Colonic mucosa (tissue), 4 donors: ENCODE results near the gene SH3GL3. TPM values are rescaled to one million over a fixed set of nuclear protein-coding genes. Genes with fewer than 3 reads are reported as not detected.

ENCODE experiments used
- DNase-seq: peaks from one replicate; pipeline ENCODE4 v3.0.0-alpha.2; 2020
- H3K27ac ChIP-seq: fragments of 200-600 bp; one replicate; pipeline ENCODE4 v1.8.0; 2021
- H3K27me3 ChIP-seq: fragments of 200-600 bp; one replicate; pipeline ENCODE4 v1.8.0; 2021
- H3K36me3 ChIP-seq: fragments of 200-600 bp; one replicate; pipeline ENCODE4 v1.8.0; 2021
- H3K4me1 ChIP-seq: fragments of 200-600 bp; one replicate; pipeline ENCODE4 v1.8.0; 2021; ENCODE audit warnings: mild to moderate bottlenecking
- H3K4me3 ChIP-seq: fragments of 200-600 bp; one replicate; pipeline ENCODE4 v1.8.0; 2021
- H3K9ac ChIP-seq, 2 donors: one replicate each; pipeline ENCODE4 v1.7.0; 2013; ENCODE audit warnings: control low read depth in 2 of 2, low read depth in 2 of 2, low read length in 2 of 2
- H3K9me3 ChIP-seq: fragments of 200-600 bp; one replicate; pipeline ENCODE4 v1.8.0; 2021
- intact Hi-C: fragments of 100-400 bp; cut with DNase I; formaldehyde crosslinking; loops from one replicate; pipeline ENCODE4 v1.14.1; 2022
- total RNA-seq, 2 donors: library from RNA; stranded (reverse); fragmentation: NEBNext Ultra II Directional in 1 of 2; extraction: Animal tissue kit (Norgen Biotek cat#: 25700) in 1 of 2; gene quantifications; one replicate each; pipeline ENCODE4 v1.2.1, GENCODE V29; 2021
- TF ChIP-seq, protein P1 (sequence below): fragments of 200-600 bp; IDR thresholded peaks from one replicate; pipeline ENCODE4 v1.8.0; 2022; ENCODE audit warnings: antibody characterized with exemption, mild to moderate bottlenecking
- donor health status: healthy.
- donor health status: DM: no; HTN: no; CAD: no.
- donor health status: DM: no; HTN: no; CAD: no.

Gene SH3GL3
- total RNA-seq, 2 donors from 2014 or later: not detected

DNA sequence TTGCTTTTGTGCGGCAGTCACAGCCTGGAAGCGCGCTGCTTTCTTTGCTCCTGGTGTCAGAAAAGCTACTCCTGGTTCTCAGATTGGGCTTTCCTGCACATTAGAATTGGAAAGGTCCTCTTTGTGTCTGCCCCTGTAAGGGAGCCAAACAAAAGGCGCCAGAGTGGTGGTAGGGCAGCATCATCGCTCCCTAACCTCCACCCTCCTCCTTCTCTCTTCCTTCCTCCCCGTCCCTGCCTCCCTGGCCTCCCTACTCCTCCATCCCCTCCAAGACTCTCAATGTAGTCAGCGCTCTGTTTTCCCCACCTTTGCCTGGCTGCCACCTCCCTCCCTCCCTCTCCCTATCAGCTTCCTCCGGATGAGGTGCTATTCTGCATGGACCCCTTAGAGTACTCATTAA is 65.3 kb downstream of the SH3GL3 start:
- H3K4me1 ChIP-seq: no peaks in the 10 kb centered on the region
- H3K27me3 ChIP-seq: no peaks in the 10 kb centered on the region
- H3K27ac ChIP-seq: no peak overlapping the region
- H3K36me3 ChIP-seq: no peaks in the 10 kb centered on the region
- H3K4me3 ChIP-seq: no peak overlapping the region
- TF ChIP-seq, protein P1, sequence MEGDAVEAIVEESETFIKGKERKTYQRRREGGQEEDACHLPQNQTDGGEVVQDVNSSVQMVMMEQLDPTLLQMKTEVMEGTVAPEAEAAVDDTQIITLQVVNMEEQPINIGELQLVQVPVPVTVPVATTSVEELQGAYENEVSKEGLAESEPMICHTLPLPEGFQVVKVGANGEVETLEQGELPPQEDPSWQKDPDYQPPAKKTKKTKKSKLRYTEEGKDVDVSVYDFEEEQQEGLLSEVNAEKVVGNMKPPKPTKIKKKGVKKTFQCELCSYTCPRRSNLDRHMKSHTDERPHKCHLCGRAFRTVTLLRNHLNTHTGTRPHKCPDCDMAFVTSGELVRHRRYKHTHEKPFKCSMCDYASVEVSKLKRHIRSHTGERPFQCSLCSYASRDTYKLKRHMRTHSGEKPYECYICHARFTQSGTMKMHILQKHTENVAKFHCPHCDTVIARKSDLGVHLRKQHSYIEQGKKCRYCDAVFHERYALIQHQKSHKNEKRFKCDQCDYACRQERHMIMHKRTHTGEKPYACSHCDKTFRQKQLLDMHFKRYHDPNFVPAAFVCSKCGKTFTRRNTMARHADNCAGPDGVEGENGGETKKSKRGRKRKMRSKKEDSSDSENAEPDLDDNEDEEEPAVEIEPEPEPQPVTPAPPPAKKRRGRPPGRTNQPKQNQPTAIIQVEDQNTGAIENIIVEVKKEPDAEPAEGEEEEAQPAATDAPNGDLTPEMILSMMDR: no peak
- no peak overlapping the region for H3K9ac ChIP-seq
- intact Hi-C loops: no loop called here
- DNase-seq: no peak
- no peaks in the 10 kb centered on the region for H3K9me3 ChIP-seq

DNA sequence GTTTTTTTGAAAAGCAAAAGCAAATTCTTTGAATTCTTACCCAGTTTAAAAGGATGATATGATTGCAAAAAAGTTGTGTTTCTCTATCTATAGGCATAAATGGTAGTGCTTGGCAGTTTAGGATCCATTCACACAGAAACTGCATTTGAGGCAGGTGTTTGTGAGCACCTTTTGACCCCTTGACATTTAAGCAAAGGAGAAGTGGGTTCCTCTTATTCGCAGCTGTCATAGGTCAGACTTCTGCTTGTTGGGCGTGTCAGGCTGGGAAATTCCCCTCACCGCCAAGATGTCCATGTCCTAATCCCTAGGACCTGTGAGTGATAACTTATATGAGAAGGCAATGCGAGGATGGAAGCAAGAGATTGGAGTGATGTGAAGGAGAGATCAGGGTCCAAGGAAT is 67.4 kb downstream of the SH3GL3 start:
- no peak overlapping the region for H3K9ac ChIP-seq
- H3K27ac ChIP-seq: no peak overlapping the region
- intact Hi-C loops: no loop called here
- no peak overlapping the region for H3K4me3 ChIP-seq
- H3K27me3 ChIP-seq: no peaks in the 10 kb centered on the region
- no peaks in the 10 kb centered on the region for H3K4me1 ChIP-seq
- H3K36me3 ChIP-seq: no peaks in the 10 kb centered on the region
- DNase-seq: no peak
- TF ChIP-seq, protein P1: no peak
- no peaks in the 10 kb centered on the region for H3K9me3 ChIP-seq

DNA sequence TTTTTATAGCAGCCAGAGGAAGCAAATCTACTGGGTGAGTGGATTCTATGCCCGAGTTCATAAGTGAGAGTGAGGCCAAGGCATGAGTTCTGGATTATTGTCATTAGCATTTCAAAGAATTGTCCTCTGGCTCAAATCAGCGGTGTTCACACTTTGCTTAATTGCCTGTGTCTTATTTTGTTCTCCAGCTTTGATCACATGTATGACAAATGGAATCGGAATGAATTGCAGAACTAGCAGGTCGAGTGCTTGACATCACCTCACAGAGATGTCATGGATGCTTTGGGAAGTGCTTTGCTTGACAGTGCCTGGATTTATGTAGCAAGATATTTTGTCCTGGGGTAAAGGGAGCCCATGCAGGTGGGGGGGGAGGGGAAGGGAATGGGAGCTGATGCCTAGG is 68.0 kb downstream of the SH3GL3 start:
- intact Hi-C loops: no loop called here
- Histone ChIP-seq H3K36me3 (no peaks in the 10 kb centered on the region), H3K4me3 (no peak overlapping the region), H3K27me3 (no peaks in the 10 kb centered on the region), H3K27ac (no peak overlapping the region), H3K9me3 (no peaks in the 10 kb centered on the region), H3K4me1 (no peaks in the 10 kb centered on the region), H3K9ac (no peak overlapping the region)
- TF ChIP-seq, protein P1: no peak
- no peak for DNase-seq

DNA sequence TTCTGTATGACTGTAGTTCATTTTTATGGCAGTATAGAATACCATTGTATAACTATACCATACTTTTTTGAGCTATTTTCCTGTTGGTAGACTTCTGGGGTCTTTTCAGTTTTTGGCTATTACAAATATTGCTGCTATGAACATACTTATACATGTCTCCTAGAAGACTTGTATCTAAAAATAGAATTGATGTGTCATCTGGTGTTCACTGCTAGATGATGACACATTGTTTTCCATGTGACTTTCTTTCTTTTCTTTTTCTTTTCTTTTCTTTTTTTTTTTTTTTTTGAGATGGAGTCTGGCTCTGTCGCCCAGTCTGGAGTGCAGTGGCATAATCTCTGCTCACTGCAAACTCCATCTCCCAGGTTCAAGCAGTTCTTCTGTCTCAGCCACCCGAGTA is 69.8 kb downstream of the SH3GL3 start:
- Histone ChIP-seq H3K27me3 (no peaks in the 10 kb centered on the region), H3K9me3 (no peaks in the 10 kb centered on the region), H3K27ac (no peak overlapping the region), H3K36me3 (no peaks in the 10 kb centered on the region), H3K9ac (no peak overlapping the region), H3K4me1 (no peaks in the 10 kb centered on the region), H3K4me3 (no peak overlapping the region)
- intact Hi-C loops: no loop called here
- no peak for DNase-seq
- TF ChIP-seq, protein P1: no peak

DNA sequence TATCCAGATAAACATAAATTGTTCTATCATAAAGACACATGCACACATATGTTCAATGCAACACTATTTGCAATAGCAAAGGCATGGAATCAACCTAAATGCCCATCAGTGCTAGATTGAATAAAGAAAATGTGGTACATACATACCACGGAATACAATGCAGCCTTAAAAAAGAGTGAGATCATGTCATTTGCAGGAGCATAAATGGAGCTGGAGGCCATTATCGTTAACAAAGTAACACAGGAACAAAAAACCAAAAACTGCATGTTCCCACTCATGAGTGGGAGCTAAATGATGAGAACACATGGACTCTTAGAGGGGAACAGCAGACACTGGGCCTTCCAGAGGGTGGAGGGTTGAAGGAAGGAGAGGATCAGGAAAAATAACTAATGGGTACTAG is 79.2 kb downstream of the SH3GL3 start:
- intact Hi-C loops: no loop called here
- Histone ChIP-seq H3K27me3 (no peaks in the 10 kb centered on the region), H3K4me3 (no peak overlapping the region), H3K36me3 (no peaks in the 10 kb centered on the region), H3K4me1 (no peaks in the 10 kb centered on the region), H3K9ac (no peak overlapping the region), H3K9me3 (no peaks in the 10 kb centered on the region), H3K27ac (no peak overlapping the region)
- DNase-seq: no peak
- TF ChIP-seq, protein P1: no peak

DNA sequence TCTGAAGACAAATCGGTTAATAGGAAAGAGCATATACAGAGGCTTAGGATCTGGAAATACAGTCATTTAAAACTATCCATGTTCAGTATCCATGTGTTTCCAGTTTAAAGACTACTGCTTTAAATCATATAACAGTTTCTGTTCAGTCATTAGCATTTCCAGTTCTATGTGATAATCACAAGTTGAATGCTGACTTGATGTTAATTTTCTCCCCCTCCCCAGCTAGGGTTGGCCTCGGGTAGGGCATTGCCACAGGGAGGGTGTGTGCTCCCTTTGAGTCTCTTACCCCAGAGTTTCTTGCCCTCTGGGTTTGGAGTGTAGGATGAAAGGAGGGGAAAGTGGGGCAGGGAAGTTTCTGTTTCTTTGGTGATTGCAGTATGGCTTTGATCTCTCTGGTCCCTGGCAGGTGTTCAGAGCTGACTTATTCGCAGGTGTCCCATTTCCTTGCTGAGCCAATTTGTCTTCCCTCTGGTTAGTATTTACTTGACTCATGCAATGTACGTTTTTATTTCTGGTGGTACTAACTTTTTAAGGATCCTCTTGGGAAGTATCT is 86.3 kb downstream of the SH3GL3 start:
- no peak overlapping the region for H3K9ac ChIP-seq
- no peak overlapping the region for H3K27ac ChIP-seq
- intact Hi-C loops: no loop called here
- H3K4me1 ChIP-seq: no peaks in the 10 kb centered on the region
- no peak for DNase-seq
- H3K27me3 ChIP-seq: no peaks in the 10 kb centered on the region
- H3K9me3 ChIP-seq: no peaks in the 10 kb centered on the region
- H3K4me3 ChIP-seq: no peak overlapping the region
- TF ChIP-seq, protein P1: no peak
- H3K36me3 ChIP-seq: no peaks in the 10 kb centered on the region
